GM10847 (cell line): ENCODE measurements around the gene VGLL2.

Experiments used
- POLR2A ChIP-seq: IDR thresholded peaks from 2 replicates; pipeline ENCODE4 v1.6.1; 2011; ENCODE audit not compliant: insufficient read length; ENCODE audit errors: extremely low read depth

The VGLL2 gene, protein sequence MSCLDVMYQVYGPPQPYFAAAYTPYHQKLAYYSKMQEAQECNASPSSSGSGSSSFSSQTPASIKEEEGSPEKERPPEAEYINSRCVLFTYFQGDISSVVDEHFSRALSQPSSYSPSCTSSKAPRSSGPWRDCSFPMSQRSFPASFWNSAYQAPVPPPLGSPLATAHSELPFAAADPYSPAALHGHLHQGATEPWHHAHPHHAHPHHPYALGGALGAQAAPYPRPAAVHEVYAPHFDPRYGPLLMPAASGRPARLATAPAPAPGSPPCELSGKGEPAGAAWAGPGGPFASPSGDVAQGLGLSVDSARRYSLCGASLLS

GRCh38 chr6:117265410-117266256 lies at the start of gene VGLL2:
Gene VGLL2 (plus strand): TSS chr6:117265558. CDS start chr6:117265764, 206 bp downstream.
- no peak for TF ChIP-seq POLR2A

GRCh38 chr6:117222861-117223260 lies 42.5 kb upstream of the VGLL2 start:
- TF ChIP-seq POLR2A, result no peak

DNA sequence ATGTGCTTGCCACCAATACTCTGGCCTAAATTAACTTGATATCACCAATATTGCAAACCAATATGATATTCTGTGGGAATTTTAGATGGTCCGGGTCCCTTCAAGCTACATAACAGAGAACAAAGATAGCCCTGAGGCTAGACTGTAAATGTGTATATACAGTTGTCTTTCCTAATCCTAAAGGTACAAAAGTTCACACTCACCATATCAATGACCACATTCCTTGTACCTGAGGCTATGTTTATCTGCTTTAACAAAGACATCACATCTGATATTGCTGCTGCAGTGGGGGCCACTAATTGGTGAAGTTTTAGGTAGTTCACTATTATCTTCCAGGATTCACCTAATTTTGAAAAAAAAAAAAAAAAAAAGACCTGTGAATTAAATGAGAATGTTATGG lies 38.6 kb upstream of the VGLL2 start:
- no peak for TF ChIP-seq POLR2A

- no peak for TF ChIP-seq POLR2A
Measured at GRCh38 chr6:117227245-117227962, 38.0 kb upstream of the VGLL2 start.

GRCh38 chr6:117228202-117228601 lies 37.2 kb upstream of the VGLL2 start:
- TF ChIP-seq POLR2A, result no peak

GRCh38 chr6:117229870-117230269 lies 35.5 kb upstream of the VGLL2 start:
- TF ChIP-seq POLR2A, result no peak

- no peak for TF ChIP-seq POLR2A
Measured at GRCh38 chr6:117231466-117231865, 33.9 kb upstream of the VGLL2 start.

GRCh38 chr6:117232196-117232595 lies 33.2 kb upstream of the VGLL2 start:
- no peak for TF ChIP-seq POLR2A

- no peak for TF ChIP-seq POLR2A
Measured at GRCh38 chr6:117233145-117233544, 32.2 kb upstream of the VGLL2 start.

GRCh38 chr6:117237561-117237960 lies 27.8 kb upstream of the VGLL2 start:
- no peak for TF ChIP-seq POLR2A

DNA sequence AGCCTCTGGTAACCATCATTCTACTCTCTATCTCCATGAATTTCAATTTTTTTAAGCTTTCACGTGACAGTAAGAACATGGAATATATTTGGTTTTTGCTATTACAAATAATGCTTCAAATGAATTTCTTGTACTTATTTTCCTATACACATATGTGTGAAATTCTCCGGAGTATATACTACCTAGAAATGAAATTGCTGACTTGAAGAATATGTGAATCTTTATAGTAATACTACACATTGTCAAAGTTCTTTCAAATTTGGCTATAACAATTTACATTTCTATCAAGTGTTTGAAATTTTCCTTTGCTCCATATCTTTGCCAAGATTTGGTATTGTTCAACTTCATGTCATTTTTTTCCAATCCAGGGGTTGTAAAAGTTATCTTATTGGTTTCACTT lies 11.6 kb upstream of the VGLL2 start:
- no peak for TF ChIP-seq POLR2A

DNA sequence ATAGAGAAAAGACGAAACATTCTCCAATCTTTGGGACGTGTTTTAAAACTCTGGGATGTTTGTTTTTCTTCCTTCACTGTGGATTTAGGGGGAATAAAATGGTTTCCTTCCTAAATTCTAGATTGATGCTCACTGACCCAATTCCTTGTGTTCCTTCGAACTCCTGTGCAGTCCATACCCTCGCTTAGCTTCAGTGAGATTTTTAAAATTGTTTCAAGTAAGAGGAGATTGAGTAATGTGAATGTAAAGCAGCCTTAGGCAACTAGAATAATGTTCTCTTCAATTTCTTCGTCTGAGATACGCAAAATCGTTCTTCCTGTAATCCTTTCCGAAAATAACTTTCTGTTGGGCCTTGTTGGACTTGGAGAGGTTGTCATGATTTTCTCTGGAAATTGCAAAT lies 2.6 kb upstream of the VGLL2 start:
- TF ChIP-seq POLR2A, result no peak

DNA sequence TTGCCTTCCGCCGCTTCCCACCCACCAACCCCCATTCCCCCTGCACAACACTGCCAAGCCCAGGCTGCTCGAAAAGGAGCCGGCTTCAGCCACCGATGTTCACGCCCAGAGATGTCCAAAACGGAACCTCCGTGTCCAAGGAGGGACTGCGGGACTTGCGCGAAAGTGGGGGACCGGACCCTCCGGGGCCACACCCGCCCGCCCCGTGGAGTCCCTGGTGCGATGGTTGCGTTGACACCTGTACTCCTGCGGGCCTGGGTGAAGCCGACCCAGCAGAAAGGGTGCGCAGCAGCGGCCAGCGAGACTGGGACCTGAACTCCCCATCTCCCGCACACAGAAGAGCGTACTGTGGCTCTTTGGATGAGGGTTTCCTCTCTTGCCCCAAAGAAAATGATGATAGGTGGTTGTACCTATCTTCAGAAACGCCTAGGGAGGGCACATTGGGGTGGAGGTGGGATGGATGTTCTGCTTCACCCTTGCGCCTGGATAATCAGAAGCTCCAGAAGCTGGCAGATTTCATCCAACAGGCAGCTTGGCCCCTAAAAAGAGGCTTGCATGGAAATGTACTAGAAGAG lies 1.9 kb upstream of the VGLL2 start:
- no peak for TF ChIP-seq POLR2A

GRCh38 chr6:117264369-117264691 lies 1.0 kb upstream of the VGLL2 start:
- no peak for TF ChIP-seq POLR2A

DNA sequence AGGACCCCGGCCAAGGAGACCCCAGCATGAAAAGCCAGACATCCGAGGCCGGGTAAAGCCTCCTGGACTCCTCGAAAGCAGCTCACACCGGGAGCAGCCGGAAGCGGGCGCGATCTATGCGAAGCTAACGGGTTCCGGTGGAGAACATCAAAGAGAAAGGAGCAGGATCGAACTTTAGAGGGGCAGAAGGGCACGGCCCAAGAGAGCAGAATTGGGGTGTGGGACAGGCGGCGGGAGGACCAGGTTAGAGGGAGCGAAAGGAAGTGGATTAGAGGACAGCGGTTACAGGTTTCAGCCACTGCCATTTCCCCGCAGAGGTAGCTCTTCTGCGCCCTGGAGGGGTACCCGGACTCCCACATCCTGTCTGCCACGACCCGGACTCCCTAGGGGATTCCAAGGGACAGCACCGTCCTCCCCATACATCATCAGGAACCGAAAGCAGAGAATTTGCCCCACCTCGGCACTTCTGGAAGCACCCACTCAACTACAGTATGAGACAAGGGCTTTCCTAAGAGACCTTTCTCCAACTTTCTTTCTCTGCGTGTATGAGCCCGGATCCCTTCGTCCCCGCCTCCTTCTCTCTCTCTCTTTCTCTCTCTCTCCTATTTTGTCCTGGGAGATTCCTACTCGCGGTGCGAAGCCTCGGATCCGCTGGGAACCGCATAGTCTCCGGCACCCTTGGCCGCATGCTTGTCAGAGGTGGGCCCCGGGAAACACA lies 507 bp upstream of the VGLL2 start:
- no peak for TF ChIP-seq POLR2A
